ENCODE data around the gene NUDC. TPM values are rescaled to one million over a fixed set of nuclear protein-coding genes. Genes with fewer than 3 reads are reported as not detected.

The NUDC gene
- total and polyA plus RNA-seq, 2 of the 13 experiments (the other 11 are each of a cell fraction or from before 2014, with no cell fraction given), result 34.7 to 104 TPM

DNA sequence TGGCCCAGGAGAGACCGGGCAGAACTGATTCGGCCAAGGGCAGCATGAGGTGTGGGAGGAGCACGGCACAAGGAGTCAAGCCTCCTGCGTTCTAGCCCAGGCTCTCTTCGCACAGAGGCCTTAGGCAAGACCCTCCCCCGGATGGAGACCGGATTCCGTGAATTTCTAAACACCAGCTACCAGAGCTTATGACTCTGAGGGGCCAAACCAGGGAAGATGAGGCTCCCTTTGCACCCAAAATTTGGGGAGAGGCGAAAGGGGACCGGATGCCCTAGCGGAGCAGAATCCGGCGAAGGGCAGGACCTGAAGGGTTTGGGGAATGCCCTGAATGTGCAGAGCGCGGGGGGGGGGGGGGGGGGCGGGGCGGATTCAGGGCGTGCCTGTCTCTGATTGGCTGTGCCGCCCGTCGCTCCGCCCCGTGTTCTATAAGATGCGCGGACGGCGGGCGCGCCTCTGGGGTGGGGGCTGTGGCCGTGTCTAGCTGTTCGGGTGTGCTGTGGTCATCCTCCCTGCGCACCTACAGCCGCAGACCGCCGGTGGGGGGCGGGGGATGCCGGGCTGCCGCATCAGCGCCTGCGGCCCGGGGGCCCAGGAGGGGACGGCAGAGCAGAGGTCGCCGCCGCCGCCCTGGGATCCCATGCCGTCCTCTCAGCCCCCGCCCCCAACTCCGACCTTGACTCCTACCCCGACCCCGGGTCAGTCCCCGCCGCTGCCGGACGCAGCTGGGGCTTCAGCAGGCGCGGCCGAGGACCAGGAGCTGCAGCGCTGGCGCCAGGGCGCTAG, 71.9 kb downstream of the NUDC start, which contains the start of gene TRNP1 (continued):
- TF ChIP-seq, protein P1, sequence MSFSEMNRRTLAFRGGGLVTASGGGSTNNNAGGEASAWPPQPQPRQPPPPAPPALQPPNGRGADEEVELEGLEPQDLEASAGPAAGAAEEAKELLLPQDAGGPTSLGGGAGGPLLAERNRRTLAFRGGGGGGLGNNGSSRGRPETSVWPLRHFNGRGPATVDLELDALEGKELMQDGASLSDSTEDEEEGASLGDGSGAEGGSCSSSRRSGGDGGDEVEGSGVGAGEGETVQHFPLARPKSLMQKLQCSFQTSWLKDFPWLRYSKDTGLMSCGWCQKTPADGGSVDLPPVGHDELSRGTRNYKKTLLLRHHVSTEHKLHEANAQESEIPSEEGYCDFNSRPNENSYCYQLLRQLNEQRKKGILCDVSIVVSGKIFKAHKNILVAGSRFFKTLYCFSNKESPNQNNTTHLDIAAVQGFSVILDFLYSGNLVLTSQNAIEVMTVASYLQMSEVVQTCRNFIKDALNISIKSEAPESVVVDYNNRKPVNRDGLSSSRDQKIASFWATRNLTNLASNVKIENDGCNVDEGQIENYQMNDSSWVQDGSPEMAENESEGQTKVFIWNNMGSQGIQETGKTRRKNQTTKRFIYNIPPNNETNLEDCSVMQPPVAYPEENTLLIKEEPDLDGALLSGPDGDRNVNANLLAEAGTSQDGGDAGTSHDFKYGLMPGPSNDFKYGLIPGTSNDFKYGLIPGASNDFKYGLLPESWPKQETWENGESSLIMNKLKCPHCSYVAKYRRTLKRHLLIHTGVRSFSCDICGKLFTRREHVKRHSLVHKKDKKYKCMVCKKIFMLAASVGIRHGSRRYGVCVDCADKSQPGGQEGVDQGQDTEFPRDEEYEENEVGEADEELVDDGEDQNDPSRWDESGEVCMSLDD (CRISPR knock-in tag; IDR thresholded peaks at IDR 0.05; ENCODE audit: borderline replicate concordance), result peak; percentile 84
- TF ChIP-seq ZNF614 (CRISPR knock-in tag; IDR thresholded peaks at IDR 0.05; ENCODE audit: borderline replicate concordance) (peak; percentile 9; the same call in 1 of the 2 replicates), ZNF883 (CRISPR knock-in tag; IDR thresholded peaks at IDR 0.05; ENCODE audit: not compliant biosample characterization) (peak; percentile 80), ZNF83 (CRISPR knock-in tag; IDR thresholded peaks at IDR 0.05; ENCODE audit: borderline replicate concordance) (no peak), HDAC1 (CRISPR knock-in tag; IDR thresholded peaks at IDR 0.05) (peak; percentile 91), CC2D1A (CRISPR knock-in tag; IDR thresholded peaks at IDR 0.05) (no peak), SMC3 (IDR thresholded peaks at IDR 0.05; ENCODE audit: low read length) (no peak)
- TF ChIP-seq, protein P2, sequence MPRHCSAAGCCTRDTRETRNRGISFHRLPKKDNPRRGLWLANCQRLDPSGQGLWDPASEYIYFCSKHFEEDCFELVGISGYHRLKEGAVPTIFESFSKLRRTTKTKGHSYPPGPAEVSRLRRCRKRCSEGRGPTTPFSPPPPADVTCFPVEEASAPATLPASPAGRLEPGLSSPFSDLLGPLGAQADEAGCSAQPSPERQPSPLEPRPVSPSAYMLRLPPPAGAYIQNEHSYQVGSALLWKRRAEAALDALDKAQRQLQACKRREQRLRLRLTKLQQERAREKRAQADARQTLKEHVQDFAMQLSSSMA (CRISPR knock-in tag; IDR thresholded peaks at IDR 0.05), result 0 out of 2 replicates have a peak, but pooled peaks have one; percentile 73
- TF ChIP-seq, protein P3, sequence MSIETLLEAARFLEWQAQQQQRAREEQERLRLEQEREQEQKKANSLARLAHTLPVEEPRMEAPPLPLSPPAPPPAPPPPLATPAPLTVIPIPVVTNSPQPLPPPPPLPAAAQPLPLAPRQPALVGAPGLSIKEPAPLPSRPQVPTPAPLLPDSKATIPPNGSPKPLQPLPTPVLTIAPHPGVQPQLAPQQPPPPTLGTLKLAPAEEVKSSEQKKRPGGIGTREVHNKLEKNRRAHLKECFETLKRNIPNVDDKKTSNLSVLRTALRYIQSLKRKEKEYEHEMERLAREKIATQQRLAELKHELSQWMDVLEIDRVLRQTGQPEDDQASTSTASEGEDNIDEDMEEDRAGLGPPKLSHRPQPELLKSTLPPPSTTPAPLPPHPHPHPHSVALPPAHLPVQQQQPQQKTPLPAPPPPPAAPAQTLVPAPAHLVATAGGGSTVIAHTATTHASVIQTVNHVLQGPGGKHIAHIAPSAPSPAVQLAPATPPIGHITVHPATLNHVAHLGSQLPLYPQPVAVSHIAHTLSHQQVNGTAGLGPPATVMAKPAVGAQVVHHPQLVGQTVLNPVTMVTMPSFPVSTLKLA (IDR thresholded peaks at IDR 0.05), result 0 out of 2 replicates have a peak, but pooled peaks have one; percentile 3
- TF ChIP-seq, protein P4, sequence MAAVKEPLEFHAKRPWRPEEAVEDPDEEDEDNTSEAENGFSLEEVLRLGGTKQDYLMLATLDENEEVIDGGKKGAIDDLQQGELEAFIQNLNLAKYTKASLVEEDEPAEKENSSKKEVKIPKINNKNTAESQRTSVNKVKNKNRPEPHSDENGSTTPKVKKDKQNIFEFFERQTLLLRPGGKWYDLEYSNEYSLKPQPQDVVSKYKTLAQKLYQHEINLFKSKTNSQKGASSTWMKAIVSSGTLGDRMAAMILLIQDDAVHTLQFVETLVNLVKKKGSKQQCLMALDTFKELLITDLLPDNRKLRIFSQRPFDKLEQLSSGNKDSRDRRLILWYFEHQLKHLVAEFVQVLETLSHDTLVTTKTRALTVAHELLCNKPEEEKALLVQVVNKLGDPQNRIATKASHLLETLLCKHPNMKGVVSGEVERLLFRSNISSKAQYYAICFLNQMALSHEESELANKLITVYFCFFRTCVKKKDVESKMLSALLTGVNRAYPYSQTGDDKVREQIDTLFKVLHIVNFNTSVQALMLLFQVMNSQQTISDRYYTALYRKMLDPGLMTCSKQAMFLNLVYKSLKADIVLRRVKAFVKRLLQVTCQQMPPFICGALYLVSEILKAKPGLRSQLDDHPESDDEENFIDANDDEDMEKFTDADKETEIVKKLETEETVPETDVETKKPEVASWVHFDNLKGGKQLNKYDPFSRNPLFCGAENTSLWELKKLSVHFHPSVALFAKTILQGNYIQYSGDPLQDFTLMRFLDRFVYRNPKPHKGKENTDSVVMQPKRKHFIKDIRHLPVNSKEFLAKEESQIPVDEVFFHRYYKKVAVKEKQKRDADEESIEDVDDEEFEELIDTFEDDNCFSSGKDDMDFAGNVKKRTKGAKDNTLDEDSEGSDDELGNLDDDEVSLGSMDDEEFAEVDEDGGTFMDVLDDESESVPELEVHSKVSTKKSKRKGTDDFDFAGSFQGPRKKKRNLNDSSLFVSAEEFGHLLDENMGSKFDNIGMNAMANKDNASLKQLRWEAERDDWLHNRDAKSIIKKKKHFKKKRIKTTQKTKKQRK (IDR thresholded peaks at IDR 0.05; ENCODE audit: low read length), result no peak
- TF ChIP-seq, protein P5, sequence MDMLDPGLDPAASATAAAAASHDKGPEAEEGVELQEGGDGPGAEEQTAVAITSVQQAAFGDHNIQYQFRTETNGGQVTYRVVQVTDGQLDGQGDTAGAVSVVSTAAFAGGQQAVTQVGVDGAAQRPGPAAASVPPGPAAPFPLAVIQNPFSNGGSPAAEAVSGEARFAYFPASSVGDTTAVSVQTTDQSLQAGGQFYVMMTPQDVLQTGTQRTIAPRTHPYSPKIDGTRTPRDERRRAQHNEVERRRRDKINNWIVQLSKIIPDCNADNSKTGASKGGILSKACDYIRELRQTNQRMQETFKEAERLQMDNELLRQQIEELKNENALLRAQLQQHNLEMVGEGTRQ (IDR thresholded peaks at IDR 0.05; ENCODE audit: low read depth, low read length), result no peak
- TF ChIP-seq, protein P5 (CRISPR knock-in tag; IDR thresholded peaks at IDR 0.05; ENCODE audit: borderline replicate concordance), result no peak; the same call in 1 of the 2 replicates
- TF ChIP-seq, protein P6, sequence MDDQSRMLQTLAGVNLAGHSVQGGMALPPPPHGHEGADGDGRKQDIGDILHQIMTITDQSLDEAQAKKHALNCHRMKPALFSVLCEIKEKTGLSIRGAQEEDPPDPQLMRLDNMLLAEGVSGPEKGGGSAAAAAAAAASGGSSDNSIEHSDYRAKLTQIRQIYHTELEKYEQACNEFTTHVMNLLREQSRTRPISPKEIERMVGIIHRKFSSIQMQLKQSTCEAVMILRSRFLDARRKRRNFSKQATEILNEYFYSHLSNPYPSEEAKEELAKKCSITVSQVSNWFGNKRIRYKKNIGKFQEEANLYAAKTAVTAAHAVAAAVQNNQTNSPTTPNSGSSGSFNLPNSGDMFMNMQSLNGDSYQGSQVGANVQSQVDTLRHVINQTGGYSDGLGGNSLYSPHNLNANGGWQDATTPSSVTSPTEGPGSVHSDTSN (CRISPR knock-in tag; IDR thresholded peaks at IDR 0.05; ENCODE audit: borderline replicate concordance), result peak; percentile 49; the same call in 1 of the 2 replicates

All from HepG2 (cell line).